Cerebellar cortex (tissue), 1 donor: ENCODE results near the gene UNK.

Experiments
- DNase-seq: peaks from one replicate; pipeline ENCODE4 v3.0.0-alpha.2; 2015; ENCODE audit warnings: low spot score

Gene UNK

DNA sequence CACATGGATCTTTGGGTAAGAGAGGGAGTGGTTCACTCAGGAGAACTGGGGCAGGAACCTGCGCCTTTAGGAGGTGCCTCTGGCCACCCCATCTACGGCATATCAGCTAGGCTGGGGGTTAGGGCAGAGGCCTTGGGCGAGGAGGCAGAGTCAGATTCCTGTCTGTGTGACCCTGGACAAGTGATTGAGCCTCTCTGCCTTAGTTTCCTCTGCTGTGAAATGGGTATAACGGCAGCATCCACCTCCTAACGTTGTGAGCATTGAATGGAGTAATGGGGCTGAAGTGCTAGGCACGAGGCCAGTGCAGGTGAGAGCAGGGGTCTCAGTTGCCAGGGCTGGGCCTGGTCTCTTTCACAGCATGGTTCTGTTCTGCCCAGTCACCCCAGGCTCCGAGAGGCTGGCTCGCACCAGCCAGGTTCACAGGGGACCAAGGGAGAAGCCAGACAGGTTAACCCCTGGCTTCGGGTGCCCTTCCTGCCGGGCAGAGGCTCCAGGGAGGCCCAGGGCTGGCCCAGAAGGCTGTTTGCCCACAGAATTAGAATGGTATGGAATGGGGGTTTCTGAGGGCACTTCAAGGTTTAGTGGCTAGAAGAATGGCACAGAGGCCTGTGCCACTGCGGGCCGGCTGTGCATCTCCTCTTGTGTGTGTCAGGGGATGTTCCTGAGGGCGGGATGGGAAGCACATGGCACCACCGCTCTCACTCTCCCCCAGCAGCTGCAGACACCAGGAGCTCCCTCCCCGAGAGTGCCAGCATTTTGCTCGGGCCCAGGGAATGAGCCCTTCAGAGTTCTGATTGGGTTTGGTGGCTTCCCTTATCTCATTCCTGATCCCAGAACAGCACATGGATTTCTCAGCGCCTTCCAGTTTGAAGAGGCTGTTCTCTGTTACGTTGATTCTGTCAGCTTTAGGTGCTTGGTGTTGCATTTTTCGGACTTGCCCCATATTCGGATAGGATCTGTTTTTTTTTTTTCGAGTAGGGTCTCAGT lies 35.8 kb downstream of the UNK start:
- no peak for DNase-seq

GRCh38 chr17:75821552-75821951 lies 36.9 kb downstream of the UNK start:
- DNase-seq, result no peak

GRCh38 chr17:75822119-75822799 lies 37.7 kb downstream of the UNK start:
- DNase-seq, result peak; percentile 33

DNA sequence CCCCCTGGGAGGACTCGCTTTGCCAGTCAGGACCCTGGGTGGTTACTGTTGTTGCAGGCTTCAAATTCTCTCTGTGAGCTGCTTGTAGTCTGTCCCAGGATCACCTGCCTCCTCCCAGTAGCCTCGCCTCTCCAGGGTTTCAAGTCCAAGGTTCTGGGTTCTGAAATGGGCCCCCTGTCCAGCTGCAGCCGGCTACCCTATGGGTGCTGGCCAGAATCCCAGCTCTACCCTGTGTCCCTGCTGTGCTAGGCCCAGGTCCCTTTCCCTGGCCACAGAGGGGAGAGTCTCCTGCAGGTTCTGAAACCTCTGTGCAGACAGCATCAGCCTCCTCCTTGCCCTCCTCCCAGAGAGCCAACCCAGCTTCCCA lies 38.2 kb downstream of the UNK start:
- no peak for DNase-seq

GRCh38 chr17:75823257-75824041 lies 38.8 kb downstream of the UNK start:
- no peak for DNase-seq

- DNase-seq, result peak; percentile 66
These were observed 39.5 kb downstream of the UNK start for GRCh38 chr17:75824050-75824552.

DNA sequence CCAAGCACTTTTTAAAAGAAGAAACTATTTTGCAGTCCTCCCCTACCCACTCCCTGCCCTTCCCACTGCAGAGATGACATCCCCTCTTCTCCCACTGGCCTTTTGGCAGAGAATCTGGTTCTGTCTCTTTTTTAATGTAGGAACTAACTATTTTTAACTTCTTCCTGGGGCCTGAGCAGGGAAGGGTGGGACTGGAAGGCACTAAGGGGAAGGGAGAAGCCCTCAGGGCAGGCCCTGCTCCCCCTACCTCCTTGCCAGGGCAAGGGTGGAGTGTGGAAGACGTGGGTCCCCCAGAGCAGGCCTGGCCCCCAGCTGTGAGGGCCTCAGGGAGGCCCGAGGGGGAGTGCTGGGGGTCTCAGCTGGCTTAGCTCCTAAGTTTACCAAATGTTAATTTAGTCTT lies 40.1 kb downstream of the UNK start:
- DNase-seq, result no peak

GRCh38 chr17:75825149-75825552 lies 40.5 kb downstream of the UNK start:
- DNase-seq, result no peak

- DNase-seq, result no peak
These were observed 41.3 kb downstream of the UNK start for GRCh38 chr17:75825748-75826370.

GRCh38 chr17:75826561-75827307 lies 42.1 kb downstream of the UNK start:
- no peak for DNase-seq

GRCh38 chr17:75827308-75828075 lies 42.9 kb downstream of the UNK start:
- peak; percentile 81 for DNase-seq

GRCh38 chr17:75828076-75828400 lies 43.4 kb downstream of the UNK start:
- DNase-seq, result no peak

DNA sequence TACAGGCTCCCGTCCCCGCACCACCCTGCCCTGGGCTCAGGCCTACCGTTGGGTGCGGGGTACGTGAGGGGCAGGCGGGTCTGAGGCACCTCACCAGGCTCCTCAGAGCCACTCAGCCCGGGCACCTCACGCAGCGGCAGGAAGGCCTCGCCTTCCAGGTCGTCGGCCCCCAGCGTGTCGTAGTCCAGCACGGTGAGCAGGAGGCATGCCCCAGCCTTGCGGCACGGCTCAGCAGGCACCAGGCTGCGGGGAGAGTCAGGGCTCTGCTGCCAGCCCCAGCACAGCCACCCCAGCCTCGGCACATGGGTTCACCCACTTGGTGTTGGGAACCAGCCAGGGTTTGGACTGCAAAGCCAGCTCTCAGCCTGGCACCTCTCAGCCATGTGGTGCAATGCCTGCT lies 44.1 kb downstream of the UNK start:
- DNase-seq, result no peak

DNA sequence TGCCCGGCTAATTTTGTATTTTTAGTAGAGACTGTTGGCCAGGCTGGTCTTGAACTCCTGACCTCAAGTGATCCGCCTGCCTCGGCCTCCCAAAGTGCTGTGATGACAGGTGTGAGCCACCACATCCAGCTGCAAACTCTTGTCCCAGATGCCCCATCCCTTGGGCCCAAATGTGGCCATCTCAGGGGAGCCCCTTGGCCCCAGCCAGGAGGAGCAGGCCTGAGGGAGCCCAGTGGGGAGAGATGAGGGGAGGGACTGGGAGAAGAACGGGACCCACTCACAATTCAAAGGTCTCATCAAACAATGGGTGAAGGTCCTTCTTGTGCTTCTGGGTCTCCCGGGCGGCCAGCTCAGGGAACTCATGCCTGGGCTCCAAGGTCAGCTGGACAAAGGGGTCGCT lies 45.1 kb downstream of the UNK start:
- no peak for DNase-seq

DNA sequence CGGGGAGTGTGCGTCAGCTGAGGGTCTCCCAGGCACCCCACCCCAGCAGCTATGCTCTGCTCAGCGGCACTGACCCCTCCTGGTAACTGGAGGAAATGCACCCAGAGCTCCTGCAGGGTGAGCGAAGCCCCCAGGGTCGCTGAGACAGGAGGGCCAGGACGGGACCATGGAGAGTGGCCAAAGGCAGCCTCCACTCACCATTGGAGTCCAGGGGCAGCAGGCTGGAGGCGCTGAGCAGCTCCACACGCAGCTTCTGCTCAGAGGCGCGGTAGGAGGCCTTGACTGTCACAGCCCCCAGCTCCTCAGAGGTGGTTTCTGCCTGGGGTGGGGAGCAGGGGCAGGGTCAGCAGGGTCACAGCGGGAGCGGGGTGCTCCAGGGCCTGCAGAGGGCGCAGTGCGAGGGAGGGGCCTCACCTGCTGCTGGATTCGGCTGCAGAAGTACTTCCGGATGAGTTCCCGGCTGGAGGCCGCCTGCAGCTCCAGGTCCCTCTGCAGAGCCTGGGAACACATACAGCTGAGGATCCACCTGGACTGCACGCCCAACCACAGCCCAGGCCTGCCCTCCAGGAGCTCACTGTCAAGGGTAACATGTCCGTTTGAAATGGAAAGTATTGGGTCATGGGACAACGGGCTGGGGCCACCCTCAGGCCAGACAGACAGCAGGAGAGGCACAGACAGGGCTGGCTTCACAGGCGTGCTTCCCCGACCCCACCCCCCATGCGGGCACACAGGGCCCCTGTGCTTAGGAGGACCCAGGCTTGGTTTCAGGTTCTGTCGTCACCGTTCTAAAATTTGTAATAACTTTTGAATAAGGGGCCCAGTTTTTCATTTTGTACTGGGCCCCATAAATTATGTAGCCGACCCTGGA lies 45.8 kb downstream of the UNK start:
- DNase-seq, result no peak

DNA sequence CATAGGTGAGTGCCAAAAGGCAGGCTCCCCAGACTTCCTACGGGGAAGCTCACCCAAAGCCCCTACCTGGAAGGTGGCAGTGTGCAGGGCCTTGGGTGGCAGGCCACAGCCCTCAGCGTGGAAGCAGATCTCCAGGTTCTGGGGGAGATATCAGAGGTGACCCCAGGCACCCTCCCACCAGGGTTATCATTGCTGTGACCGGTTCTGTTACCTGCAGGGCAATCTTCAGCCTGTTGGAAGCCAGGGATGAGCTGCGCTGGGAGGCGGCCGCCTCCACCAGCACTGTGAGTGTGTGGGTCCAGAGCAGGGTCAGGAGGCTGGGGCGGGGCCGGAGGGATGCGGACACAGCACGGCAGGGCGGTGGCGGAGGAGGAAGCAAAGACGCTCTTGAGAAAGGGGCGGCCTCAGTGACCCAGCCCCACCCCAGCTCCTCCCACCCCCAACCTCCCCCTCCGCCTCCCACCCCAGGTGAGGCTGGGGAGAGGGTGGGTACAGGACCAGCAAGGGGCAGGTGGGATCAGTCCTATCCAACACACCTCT lies 46.5 kb downstream of the UNK start:
- no peak for DNase-seq

DNA sequence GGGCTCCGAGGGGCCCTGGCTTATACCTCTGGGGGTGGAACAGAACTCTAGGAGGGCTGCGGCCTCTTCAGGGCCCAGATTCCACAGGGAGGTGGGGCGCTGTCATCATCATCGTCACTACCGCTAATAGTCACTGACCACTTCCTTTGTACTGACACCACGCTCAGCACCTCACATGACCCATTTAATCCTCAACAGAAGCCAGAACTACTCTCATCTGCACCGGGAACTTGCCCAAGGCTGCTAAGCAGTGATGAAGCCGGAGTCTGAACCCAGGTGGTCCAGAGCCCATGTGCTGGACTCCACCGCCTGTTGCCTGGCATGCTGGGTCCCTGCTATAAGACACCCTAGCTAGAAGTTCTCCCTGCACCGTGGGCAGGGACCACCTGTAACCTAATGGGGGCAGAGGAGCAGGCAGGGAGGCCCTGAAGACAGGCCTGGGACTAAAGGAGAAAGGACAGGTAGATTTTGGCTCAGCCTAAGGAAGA lies 47.6 kb downstream of the UNK start:
- no peak for DNase-seq

DNA sequence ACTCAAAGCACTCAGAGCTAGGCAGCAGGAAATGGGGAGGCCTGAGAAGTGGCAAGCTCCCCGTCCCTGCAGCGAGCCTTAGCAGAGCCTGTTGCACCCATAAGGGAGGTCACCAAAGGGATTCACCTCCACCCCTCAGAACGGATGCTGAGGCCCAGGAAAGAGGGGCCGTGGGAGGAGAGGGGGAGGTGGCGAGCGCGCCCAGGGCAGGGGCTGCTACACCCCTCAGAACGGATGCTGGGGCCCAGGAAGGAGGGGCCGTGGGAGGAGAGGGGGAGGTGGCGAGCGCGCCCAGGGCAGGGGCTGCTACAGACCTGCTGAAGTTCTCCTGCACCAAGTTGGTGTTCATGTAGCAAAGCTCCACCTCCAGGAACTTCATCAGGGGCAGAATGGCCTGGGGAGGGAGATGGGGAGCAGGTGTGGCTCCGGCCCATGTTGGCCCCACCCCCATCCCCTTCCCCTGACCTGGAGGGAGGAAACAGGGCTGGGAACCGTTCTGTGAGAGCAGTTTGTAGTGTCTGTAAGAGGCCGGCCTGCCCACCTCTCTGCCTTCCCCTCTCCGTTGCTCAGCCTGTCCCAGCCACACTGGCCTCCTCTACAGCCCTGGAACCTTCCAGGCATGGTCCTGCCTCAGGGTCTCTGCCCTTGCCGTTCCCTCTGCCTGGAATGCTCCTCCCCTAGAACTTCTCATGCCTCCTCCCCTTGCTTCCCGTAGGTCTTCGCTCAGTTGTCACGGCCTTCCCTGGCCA lies 48.2 kb downstream of the UNK start:
- DNase-seq, result peak; percentile 64
